ENCODE results near the gene TEAD1.

- TF ChIP-seq POLR2A (IDR thresholded peaks at IDR 0.05; ENCODE audit: low read length) = no peak
- TF ChIP-seq, protein P1, sequence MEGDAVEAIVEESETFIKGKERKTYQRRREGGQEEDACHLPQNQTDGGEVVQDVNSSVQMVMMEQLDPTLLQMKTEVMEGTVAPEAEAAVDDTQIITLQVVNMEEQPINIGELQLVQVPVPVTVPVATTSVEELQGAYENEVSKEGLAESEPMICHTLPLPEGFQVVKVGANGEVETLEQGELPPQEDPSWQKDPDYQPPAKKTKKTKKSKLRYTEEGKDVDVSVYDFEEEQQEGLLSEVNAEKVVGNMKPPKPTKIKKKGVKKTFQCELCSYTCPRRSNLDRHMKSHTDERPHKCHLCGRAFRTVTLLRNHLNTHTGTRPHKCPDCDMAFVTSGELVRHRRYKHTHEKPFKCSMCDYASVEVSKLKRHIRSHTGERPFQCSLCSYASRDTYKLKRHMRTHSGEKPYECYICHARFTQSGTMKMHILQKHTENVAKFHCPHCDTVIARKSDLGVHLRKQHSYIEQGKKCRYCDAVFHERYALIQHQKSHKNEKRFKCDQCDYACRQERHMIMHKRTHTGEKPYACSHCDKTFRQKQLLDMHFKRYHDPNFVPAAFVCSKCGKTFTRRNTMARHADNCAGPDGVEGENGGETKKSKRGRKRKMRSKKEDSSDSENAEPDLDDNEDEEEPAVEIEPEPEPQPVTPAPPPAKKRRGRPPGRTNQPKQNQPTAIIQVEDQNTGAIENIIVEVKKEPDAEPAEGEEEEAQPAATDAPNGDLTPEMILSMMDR (IDR thresholded peaks at IDR 0.05) = no peak
- TF ChIP-seq, protein P2, sequence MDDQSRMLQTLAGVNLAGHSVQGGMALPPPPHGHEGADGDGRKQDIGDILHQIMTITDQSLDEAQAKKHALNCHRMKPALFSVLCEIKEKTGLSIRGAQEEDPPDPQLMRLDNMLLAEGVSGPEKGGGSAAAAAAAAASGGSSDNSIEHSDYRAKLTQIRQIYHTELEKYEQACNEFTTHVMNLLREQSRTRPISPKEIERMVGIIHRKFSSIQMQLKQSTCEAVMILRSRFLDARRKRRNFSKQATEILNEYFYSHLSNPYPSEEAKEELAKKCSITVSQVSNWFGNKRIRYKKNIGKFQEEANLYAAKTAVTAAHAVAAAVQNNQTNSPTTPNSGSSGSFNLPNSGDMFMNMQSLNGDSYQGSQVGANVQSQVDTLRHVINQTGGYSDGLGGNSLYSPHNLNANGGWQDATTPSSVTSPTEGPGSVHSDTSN (IDR thresholded peaks at IDR 0.05) = no peak
- TF ChIP-seq JUN (IDR thresholded peaks at IDR 0.05) = no peak
- TF ChIP-seq MAFK (IDR thresholded peaks at IDR 0.05; ENCODE audit: partially characterized antibody) = no peak
- TF ChIP-seq RAD21 (conservative IDR thresholded peaks at IDR 0.05 in 1 of 2, IDR thresholded peaks at IDR 0.05 in 1 of 2) = no peak
- TF ChIP-seq CEBPB (IDR thresholded peaks at IDR 0.05) = no peak
- TF ChIP-seq ZC3H11A (IDR thresholded peaks at IDR 0.05) = no peak
Measured at GRCh38 chr11:12646478-12646877, 27.7 kb upstream of the TEAD1 start.

Measured in A549 (cell line).